ENCODE results near the gene ATP8B4. TPM values are rescaled to one million over a fixed set of nuclear protein-coding genes. Genes with fewer than 3 reads are reported as not detected.
A peak's percentile ranks its signal among the peaks of the same experiment; 100 is the strongest.

ATP8B4 gene
- total RNA-seq, 1 donor from 2014 or later, result 1.1 TPM

DNA sequence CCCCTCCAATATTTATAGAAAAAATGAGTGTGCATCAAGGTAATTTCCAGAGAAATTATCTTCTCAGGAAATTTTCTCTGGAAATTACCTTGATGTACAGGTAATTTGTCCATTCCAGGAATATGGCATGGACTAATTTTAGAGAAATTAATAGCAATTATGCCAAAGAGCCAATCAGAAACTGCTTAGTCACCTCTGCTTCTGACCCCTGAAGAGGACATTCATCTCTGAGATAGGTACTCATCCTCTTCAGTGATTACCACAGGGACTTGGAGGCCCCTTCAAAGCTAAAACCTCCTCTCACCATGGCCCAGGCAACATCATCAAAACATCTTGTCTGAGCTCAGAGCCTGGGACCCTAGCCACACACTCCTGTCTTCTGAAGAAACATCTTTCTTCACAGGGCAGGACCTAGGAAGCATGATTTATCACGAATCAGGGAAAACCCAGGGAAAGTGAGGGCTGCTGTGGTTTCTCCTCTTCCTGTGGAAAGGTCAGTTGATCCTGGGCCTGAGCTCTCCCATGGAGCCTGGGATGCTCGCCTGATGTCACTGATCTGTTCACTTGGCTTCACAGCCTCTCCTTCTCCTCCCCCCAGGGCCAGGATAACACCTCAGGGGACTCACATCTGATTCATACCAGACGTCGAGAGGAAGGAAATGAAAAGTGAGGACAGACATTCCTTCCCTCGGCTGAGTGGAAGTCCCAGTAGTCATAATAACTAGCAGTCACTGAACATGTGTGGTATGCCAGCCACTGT lies 287.6 kb downstream of the ATP8B4 start:
- Histone ChIP-seq H3K4me3 (ENCODE audit: low read depth, low read length) (no peak overlapping the region), H3K27me3 (ENCODE audit: control insufficient read depth, insufficient read depth, low read length) (no peaks in the 10 kb centered on the region), H3K36me3 (ENCODE audit: control insufficient read depth, insufficient read depth, low read length) (no peaks in the 10 kb centered on the region)
- TF ChIP-seq, protein P1, sequence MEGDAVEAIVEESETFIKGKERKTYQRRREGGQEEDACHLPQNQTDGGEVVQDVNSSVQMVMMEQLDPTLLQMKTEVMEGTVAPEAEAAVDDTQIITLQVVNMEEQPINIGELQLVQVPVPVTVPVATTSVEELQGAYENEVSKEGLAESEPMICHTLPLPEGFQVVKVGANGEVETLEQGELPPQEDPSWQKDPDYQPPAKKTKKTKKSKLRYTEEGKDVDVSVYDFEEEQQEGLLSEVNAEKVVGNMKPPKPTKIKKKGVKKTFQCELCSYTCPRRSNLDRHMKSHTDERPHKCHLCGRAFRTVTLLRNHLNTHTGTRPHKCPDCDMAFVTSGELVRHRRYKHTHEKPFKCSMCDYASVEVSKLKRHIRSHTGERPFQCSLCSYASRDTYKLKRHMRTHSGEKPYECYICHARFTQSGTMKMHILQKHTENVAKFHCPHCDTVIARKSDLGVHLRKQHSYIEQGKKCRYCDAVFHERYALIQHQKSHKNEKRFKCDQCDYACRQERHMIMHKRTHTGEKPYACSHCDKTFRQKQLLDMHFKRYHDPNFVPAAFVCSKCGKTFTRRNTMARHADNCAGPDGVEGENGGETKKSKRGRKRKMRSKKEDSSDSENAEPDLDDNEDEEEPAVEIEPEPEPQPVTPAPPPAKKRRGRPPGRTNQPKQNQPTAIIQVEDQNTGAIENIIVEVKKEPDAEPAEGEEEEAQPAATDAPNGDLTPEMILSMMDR (IDR thresholded peaks at IDR 0.05; ENCODE audit: insufficient read depth, low read length, severe bottlenecking), result no peak
- DNase-seq (ENCODE audit: low read depth), result peak; percentile 78
- FAIRE-seq, result no peak

DNA sequence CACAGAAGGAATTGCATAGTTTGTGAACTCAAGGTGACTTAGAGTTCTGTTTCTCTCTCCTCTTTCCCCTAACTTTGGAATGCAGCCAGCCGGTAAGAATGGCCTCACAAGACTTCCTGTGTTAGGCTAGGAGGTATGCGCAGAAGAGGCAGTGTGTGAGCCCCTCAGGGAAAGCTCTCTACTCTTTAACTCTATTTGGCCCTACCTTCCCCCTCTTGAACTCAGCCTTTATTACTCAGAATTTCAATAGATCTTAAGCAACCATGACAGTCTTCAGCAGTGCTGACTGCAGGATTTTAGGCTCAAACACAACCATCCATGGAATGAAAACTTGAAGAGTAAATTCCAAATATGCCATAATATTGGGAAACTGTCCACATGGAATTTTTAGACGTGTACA lies 288.6 kb downstream of the ATP8B4 start:
- no peak for FAIRE-seq
- H3K4me3 ChIP-seq (ENCODE audit: low read depth, low read length), result no peak overlapping the region

DNA sequence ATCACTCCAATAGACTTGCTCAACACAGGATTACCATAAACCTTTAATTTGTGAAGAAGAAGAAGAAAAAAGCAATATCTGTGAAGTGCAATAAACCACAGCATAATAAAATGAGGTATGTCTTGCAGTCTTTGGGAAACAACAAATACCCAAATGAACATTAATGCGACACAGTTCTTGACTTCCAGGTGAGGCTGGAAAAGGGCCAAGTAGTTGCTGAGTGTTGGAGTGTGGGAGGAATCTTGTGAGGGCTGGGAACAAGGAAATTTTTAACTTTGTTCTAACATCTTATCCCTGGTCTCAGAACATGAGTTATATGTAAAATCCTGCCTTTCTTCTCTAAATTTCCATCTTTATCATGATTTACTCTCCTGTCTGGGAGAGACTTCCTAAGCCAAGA lies 291.7 kb downstream of the ATP8B4 start:
- DNase-seq (ENCODE audit: low read depth) (no peak), FAIRE-seq (no peak)
- H3K4me3 ChIP-seq (ENCODE audit: low read depth, low read length), result no peak overlapping the region
- TF ChIP-seq, protein P1 (IDR thresholded peaks at IDR 0.05; ENCODE audit: insufficient read depth, low read length, severe bottlenecking), result no peak
- H3K27me3 ChIP-seq (ENCODE audit: control insufficient read depth, insufficient read depth, low read length), result no peaks in the 10 kb centered on the region
- H3K36me3 ChIP-seq (ENCODE audit: control insufficient read depth, insufficient read depth, low read length), result no peaks in the 10 kb centered on the region

More for the DNA sequence above, 288.6 kb downstream of the ATP8B4 start:
- Histone ChIP-seq H3K27me3 (ENCODE audit: control insufficient read depth, insufficient read depth, low read length) (no peaks in the 10 kb centered on the region), H3K36me3 (ENCODE audit: control insufficient read depth, insufficient read depth, low read length) (no peaks in the 10 kb centered on the region)
- TF ChIP-seq, protein P1 (IDR thresholded peaks at IDR 0.05; ENCODE audit: insufficient read depth, low read length, severe bottlenecking), result no peak
- no peak for DNase-seq (ENCODE audit: low read depth)

DNA sequence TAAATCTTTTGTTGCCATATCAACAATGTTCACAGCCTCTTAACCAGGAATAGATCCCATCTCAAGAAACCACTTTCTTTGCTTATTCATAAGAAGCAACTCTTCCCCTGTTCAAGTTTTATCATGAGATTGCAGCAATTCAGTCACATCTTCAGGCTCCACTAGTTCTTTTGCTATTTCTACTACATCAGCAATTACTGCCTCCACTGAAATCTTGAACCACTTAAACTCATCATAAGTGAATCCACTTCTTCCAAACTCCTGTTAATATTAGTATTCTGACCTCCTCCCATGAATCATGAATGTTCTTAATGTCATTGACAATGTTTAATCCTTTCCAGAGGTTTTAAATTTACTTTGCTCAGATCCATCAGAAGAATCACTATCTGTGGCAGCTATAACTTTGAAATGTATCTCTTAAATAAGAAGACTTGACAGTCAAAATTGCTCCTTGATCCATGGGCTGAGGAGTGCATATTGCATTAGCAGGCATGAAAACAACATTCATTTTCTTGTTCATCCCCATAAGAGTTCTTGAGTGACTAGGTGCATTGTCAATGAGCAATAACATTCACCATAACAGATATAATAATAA lies 292.3 kb downstream of the ATP8B4 start:
- TF ChIP-seq, protein P1 (IDR thresholded peaks at IDR 0.05; ENCODE audit: insufficient read depth, low read length, severe bottlenecking), result no peak
- no peak for FAIRE-seq
- DNase-seq (ENCODE audit: low read depth), result no peak

DNA sequence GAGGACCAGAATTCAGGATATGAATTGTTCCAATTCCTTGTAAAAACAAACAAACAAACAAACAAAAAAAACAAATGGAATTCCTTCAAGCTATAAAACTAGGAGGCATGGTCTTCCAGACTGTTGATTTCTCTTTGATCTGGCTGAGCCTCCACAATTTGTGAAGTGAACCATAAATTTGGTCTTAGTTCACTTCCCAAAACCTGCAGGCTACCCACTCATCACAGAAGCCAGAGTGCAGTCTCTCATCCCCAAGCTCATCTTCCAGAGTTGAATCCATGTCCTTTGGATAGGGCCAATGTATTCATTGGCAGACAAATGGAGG lies 294.3 kb downstream of the ATP8B4 start:
- FAIRE-seq, result no peak
- TF ChIP-seq, protein P1 (IDR thresholded peaks at IDR 0.05; ENCODE audit: insufficient read depth, low read length, severe bottlenecking), result no peak
- Histone ChIP-seq H3K4me3 (ENCODE audit: low read depth, low read length) (no peak overlapping the region), H3K27me3 (ENCODE audit: control insufficient read depth, insufficient read depth, low read length) (no peaks in the 10 kb centered on the region), H3K36me3 (ENCODE audit: control insufficient read depth, insufficient read depth, low read length) (no peaks in the 10 kb centered on the region)
- no peak for DNase-seq (ENCODE audit: low read depth)

More for the DNA sequence above, 292.3 kb downstream of the ATP8B4 start:
- H3K27me3 ChIP-seq (ENCODE audit: control insufficient read depth, insufficient read depth, low read length), result no peaks in the 10 kb centered on the region
- H3K4me3 ChIP-seq (ENCODE audit: low read depth, low read length), result no peak overlapping the region
- H3K36me3 ChIP-seq (ENCODE audit: control insufficient read depth, insufficient read depth, low read length), result no peaks in the 10 kb centered on the region
